GM12801 (cell line): Measurements from ENCODE around the gene GAREM1.

Experiments
- TF ChIP-seq, protein P1 (sequence below): IDR thresholded peaks from one replicate; pipeline ENCODE4 v1.5.1; 2011; ENCODE audit warnings: control low read depth; ENCODE audit not compliant: insufficient read length; ENCODE audit errors: extremely low read depth

The GAREM1 gene

DNA sequence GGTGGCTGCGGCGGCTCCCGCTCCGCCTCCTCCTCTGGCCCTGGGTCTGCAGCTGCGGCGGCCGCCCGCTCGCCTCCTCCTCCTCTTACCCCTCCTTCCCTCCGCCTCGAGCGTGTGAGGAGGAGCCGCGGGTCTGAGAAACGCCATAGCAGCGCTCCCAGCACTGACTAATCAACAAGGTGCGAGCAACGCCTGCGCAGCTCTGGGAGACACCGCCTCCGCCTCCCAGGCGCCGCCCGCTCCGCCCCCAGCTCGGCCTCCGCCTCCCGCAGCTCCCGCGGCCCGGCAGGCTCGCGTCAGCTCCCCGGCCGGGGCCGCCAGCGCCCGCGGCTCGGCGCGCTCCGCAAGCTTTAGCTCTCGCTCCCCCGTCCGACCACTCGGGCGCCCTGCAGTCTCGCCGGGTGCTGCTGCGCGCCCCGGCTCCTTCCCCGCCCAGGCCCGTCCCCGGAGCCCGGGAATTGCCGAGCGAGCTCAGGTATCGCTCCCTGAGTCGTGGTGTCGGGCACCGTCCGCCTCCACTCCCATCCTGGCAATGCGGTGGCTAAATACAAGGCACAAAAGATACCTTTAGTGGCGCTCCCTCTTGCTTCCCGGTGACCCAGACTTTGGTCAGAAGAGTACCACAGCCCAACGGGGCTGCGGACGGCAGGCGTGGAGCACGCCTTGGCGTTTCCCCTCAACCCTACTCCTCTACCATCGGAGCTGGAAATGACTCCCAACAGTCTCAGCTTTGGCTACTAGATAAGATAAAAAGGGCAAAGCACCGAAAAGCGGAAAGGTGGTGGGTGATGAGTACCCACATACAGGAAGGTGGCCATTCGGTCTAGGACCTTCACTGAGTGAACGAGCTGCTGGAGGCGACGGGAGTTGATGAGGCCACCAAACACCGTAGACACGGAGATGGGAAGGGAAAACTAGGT is at the start of gene GAREM1:
GAREM1 (minus strand) TSS at position 169 of the 920 bp plus-strand sequence. CDS start 454 bp downstream, outside the sequence.
- TF ChIP-seq, protein P1, sequence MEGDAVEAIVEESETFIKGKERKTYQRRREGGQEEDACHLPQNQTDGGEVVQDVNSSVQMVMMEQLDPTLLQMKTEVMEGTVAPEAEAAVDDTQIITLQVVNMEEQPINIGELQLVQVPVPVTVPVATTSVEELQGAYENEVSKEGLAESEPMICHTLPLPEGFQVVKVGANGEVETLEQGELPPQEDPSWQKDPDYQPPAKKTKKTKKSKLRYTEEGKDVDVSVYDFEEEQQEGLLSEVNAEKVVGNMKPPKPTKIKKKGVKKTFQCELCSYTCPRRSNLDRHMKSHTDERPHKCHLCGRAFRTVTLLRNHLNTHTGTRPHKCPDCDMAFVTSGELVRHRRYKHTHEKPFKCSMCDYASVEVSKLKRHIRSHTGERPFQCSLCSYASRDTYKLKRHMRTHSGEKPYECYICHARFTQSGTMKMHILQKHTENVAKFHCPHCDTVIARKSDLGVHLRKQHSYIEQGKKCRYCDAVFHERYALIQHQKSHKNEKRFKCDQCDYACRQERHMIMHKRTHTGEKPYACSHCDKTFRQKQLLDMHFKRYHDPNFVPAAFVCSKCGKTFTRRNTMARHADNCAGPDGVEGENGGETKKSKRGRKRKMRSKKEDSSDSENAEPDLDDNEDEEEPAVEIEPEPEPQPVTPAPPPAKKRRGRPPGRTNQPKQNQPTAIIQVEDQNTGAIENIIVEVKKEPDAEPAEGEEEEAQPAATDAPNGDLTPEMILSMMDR = no peak

DNA sequence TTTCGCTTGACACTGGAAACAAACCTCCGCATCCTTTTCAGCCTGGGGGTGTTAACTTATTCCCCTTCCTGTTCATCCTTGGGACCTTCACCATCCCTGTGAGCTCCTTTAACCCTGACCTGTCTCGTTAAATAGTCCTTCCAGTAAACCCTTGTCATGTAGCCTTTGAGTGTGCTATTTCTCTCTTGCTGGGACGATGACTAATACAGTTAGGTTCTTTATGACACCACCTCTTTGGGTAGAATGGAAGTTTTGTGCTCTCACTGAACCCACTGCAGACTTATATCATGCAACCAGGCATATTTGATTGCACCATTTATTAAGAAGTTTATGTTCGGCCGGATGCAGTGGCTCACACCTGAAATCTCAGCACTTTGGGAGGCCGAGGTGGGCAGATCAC is 40.5 kb upstream of the GAREM1 start:
- TF ChIP-seq, protein P1 = no peak

DNA sequence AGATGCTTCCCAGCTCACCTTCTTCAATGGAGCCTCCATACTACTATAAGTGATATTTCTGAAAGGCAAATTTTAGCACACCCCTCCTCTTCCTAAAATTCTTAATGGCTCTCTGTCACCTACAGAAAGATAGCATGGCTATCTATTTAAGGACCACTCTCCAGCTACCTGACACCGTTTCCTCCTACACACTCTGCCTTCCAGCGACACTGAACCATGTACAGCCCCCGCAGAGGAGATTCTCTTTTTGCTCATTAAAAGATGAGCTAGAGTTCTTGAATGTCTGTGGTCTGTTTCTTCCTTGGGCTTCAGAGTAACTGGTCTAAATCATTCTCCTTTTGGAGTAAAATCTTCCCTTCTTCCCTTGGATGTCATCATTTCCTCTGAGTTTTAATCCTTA is 38.4 kb upstream of the GAREM1 start:
- TF ChIP-seq, protein P1 = no peak

DNA sequence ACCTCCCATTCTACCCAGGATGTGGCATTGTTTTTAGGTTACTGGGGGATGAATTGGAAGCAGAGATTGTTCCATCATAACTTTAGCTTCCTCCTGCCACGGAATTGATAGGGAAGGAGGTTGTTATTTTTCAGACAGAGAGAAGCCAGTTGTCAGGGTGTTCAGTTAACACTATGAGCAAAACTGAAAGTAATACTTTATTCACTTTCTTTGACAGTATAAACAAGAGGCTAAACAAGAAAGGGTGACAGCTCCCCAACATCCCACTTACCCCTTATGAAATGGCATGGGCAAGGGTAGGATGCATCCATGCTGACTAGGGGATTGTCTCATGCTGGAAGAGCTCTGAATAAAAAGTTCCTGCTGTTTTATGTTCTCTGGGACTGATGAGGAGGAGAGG is 36.4 kb upstream of the GAREM1 start:
- TF ChIP-seq, protein P1 = no peak

DNA sequence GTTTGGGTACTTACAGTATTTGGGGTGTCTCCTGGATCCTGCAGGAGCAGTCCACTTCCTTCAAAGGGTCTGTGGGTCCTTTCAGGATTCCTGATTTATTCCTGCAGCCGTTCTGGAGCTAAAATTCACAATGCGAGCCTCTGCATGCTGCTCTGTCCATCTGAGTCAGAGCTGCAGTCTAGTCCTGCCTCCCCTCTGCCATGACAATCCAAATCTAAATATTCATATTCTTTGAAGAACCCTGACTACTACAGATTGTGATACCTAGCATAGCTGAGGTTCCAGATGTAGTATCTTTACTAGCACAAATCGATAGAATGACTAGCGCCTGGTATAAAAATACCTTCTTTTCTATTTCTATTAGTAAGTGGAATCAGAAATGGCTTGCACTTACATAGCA is 31.3 kb upstream of the GAREM1 start:
- TF ChIP-seq, protein P1 = no peak

DNA sequence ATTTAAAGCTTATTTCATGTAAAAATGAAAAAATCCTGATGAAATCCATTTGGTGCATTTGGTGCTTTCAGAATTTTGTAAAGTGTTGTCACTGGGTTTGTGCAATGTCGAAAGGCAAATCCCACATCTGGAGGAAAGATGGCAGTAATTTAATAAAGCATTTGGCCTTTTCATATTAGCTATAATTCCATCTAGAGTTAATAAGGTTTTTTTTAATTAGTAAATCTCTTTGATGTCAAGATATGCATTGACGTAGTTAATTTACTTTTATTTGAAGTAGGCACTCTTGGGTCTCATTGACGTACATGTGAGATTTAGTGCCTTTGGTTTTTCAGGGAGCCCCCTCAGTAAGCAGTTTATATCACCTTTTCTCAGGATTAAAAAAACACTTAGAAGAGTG is 12.3 kb upstream of the GAREM1 start:
- TF ChIP-seq, protein P1 = no peak

DNA sequence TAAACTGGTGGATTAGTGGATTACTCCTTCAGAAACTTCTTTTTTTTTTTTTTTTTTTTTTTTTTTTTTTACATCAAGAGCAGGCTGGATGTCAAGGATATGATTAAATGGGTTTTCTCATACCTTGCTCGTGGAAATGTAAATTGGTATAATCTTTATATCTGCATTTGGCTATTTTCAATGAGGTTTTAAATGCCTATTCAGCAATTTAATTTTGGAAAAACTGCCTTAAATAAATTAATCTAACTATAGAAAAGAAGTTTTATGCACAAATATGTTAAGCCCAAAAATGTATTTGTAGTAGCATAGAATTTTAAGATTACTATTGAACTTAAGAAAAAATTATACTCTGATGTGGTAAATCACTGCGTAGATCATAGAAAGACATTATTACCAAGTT is 11.4 kb upstream of the GAREM1 start:
- TF ChIP-seq, protein P1 = no peak
